GM19463 (cell line): ENCODE data around the gene CLC.
"Not testable (repeated sequence)": the region's sequence is repeated elsewhere in the genome, so short reads cannot be mapped to it uniquely, and the experiment has no call there.

Experiments used
- ATAC-seq: cut with Tn5 transposase; IDR thresholded peaks from one replicate; pipeline ENCODE4 v1.9.1; 2021; ENCODE audit warnings: mild to moderate bottlenecking, moderate library complexity; ENCODE audit not compliant: unreplicated experiment

CLC gene

GRCh38 chr19:39737891-39738290, at the start of gene CLC:
TSS of gene CLC (minus strand) at chr19:39738029. CDS start at chr19:39737952, 77 bp downstream.
- no peak for ATAC-seq

- no peak for ATAC-seq
Observed at GRCh38 chr19:39780894-39781293, 43.1 kb upstream of the CLC start.

- no peak for ATAC-seq
Observed at GRCh38 chr19:39778763-39779162, 40.9 kb upstream of the CLC start, which contains the start of gene LEUTX. TSS of gene LEUTX (plus strand) at chr19:39778854. CDS start at chr19:39778921, 67 bp downstream.

- no peak for ATAC-seq
Observed at GRCh38 chr19:39768786-39769185, 31.0 kb upstream of the CLC start.

- no peak for ATAC-seq
Observed at GRCh38 chr19:39768334-39768733, 30.5 kb upstream of the CLC start.

- ATAC-seq, result no peak
Observed at GRCh38 chr19:39765091-39766076, 27.6 kb upstream of the CLC start.

GRCh38 chr19:39761851-39762250, 24.0 kb upstream of the CLC start:
- ATAC-seq, result not testable (repeated sequence)

GRCh38 chr19:39759457-39760184, 21.8 kb upstream of the CLC start:
- ATAC-seq, result no peak

GRCh38 chr19:39754971-39755370, 17.1 kb upstream of the CLC start:
- no peak for ATAC-seq

- ATAC-seq, result no peak
Observed at GRCh38 chr19:39754544-39754943, 16.7 kb upstream of the CLC start.

- no peak for ATAC-seq
Observed at GRCh38 chr19:39752795-39753194, 15.0 kb upstream of the CLC start.

GRCh38 chr19:39752390-39752789, 14.6 kb upstream of the CLC start:
- ATAC-seq, result no peak

GRCh38 chr19:39749981-39750380, 12.2 kb upstream of the CLC start:
- ATAC-seq, result no peak

- ATAC-seq, result no peak
Observed at GRCh38 chr19:39746836-39747529, 9.2 kb upstream of the CLC start.

- no peak for ATAC-seq
Observed at GRCh38 chr19:39745643-39746042, 7.8 kb upstream of the CLC start.

GRCh38 chr19:39740395-39740794, 2.6 kb upstream of the CLC start:
- no peak for ATAC-seq

GRCh38 chr19:39738814-39739213, 985 bp upstream of the CLC start:
- no peak for ATAC-seq

GRCh38 chr19:39737351-39737750, 478 bp downstream of the CLC start:
- ATAC-seq, result no peak

GRCh38 chr19:39736088-39736487, 1.7 kb downstream of the CLC start:
- ATAC-seq, result no peak

- ATAC-seq, result no peak
Observed at GRCh38 chr19:39735688-39736087, 2.1 kb downstream of the CLC start.

- no peak for ATAC-seq
Observed at GRCh38 chr19:39733841-39734240, 4.0 kb downstream of the CLC start.
